Prostate gland (tissue), 2 donors: ENCODE results near the gene UVRAG. TPM values are rescaled to one million over a fixed set of nuclear protein-coding genes. Genes with fewer than 3 reads are reported as not detected.
A peak's percentile ranks its signal among the peaks of the same experiment; 100 is the strongest.

Experiments
- DNase-seq: peaks from one replicate; pipeline ENCODE4 v3.0.0-alpha.2; 2019; ENCODE audit warnings: low spot score
- H3K27ac ChIP-seq, 2 donors: fragments of 200-600 bp; sonication (generic); 2 replicates each; pipeline ENCODE4 v1.5.1; 2017 to 2019
- H3K27me3 ChIP-seq: fragments of 200-600 bp; sonication (generic); replicated peaks from 2 replicates; pipeline ENCODE4 v1.5.1; 2019; ENCODE audit not compliant: insufficient read depth
- H3K36me3 ChIP-seq, 2 donors: fragments of 200-600 bp; sonication (generic); 1 replicate in 1 of 2; 2 replicates in 1 of 2; pipeline versions ENCODE4 v1.5.1 to v1.8.1; 2017 to 2019
- H3K4me1 ChIP-seq: fragments of 200-600 bp; sonication (generic); replicated peaks from 2 replicates; pipeline ENCODE4 v1.5.1; 2019
- H3K4me3 ChIP-seq, 2 donors: fragments of 200-600 bp; sonication (generic); 2 replicates each; pipeline ENCODE4 v1.5.1; 2017 to 2019
- H3K9me3 ChIP-seq: fragments of 200-600 bp; sonication (generic); 2 replicates; pipeline ENCODE4 v1.5.1; 2017
- CTCF ChIP-seq, 4 experiments: fragments of 200-600 bp in 2 of 4; fragments of 450-650 bp in 2 of 4; sonication (generic) in 2 of 4; IDR thresholded peaks; 1 replicate in 3 of 4; 2 replicates in 1 of 4; pipeline ENCODE4 v1.5.1; 2016 to 2019; ENCODE audit warnings: antibody characterized with exemption in 4 of 4, mild to moderate bottlenecking in 2 of 4, moderate library complexity in 2 of 4
- POLR2A ChIP-seq: fragments of 450-650 bp; IDR thresholded peaks from one replicate; pipeline ENCODE4 v1.6.1; 2016; ENCODE audit warnings: antibody characterized with exemption, mild to moderate bottlenecking
- POLR2AphosphoS5 ChIP-seq: sonication (generic); formaldehyde crosslinking; IDR thresholded peaks from one replicate; pipeline ENCODE4 v1.6.1; 2017; ENCODE audit warnings: antibody characterized with exemption
- WGBS: methylation state at CpG from one replicate; pipeline ENCODE4 v1.1.5; 2018; 5-methylcytosine and 5-hydroxymethylcytosine counted together
- intact Hi-C: fragments of 100-400 bp; cut with DNase I; formaldehyde crosslinking; loops from one replicate; pipeline ENCODE4 v1.14.2; 2022
- total RNA-seq, 2 donors: library from RNA; depleted of rRNA; stranded (reverse); fragments of >200 nt; gene quantifications; one replicate each; pipeline ENCODE4 v1.1.0, GENCODE V29; 2016

Gene UVRAG
- total RNA-seq, 2 donors from 2014 or later: 13.9 to 25.2 TPM

GRCh38 chr11:75858613-75859012 lies 43.6 kb downstream of the UVRAG start:
- intact Hi-C loops: no loop called here
- no peak for DNase-seq
- no peaks in the 10 kb centered on the region for H3K9me3 ChIP-seq
- H3K27ac ChIP-seq: no peak overlapping the region
- no peak overlapping the region for H3K4me3 ChIP-seq
- TF ChIP-seq POLR2A: no peak
- no peak for TF ChIP-seq POLR2AphosphoS5
- no peak for TF ChIP-seq CTCF (IDR thresholded peaks at IDR 0.05)
- H3K36me3 ChIP-seq: no peaks in the 10 kb centered on the region
- H3K27me3 ChIP-seq: no peaks in the 10 kb centered on the region
- no peaks in the 10 kb centered on the region for H3K4me1 ChIP-seq
- 64% methylated on average over 3 of the region's 3 CpGs for WGBS

- intact Hi-C loops: no loop called here
- no peak for TF ChIP-seq POLR2AphosphoS5
- TF ChIP-seq POLR2A: no peak
- TF ChIP-seq CTCF (IDR thresholded peaks at IDR 0.05): no peak
- no peaks in the 10 kb centered on the region for H3K27me3 ChIP-seq
These were observed 44.6 kb downstream of the UVRAG start for GRCh38 chr11:75859614-75860013.

GRCh38 chr11:75862437-75862836 lies 47.4 kb downstream of the UVRAG start:
- H3K27ac ChIP-seq: no peak overlapping the region
- TF ChIP-seq POLR2AphosphoS5: no peak
- no peak for TF ChIP-seq POLR2A
- no peak for TF ChIP-seq CTCF (IDR thresholded peaks at IDR 0.05)
- intact Hi-C loops: no loop called here

More at GRCh38 chr11:75859614-75860013, 44.6 kb downstream of the UVRAG start:
- Histone ChIP-seq H3K27ac (no peak overlapping the region), H3K36me3 (no peaks in the 10 kb centered on the region), H3K4me1 (no peaks in the 10 kb centered on the region), H3K9me3 (no peaks in the 10 kb centered on the region), H3K4me3 (no peak overlapping the region)
- 96% methylated on average over 2 of the region's 2 CpGs for WGBS
- DNase-seq: no peak

GRCh38 chr11:75867778-75868374 lies 52.9 kb downstream of the UVRAG start:
- no peaks in the 10 kb centered on the region for H3K9me3 ChIP-seq
- intact Hi-C loops: loop anchor here (2.0 to 5.0 kb wide), 2 partner anchors 65 to 321 kb away; no protein-coding TSS in a partner anchor
- H3K27me3 ChIP-seq: no peaks in the 10 kb centered on the region
- no peaks in the 10 kb centered on the region for H3K36me3 ChIP-seq
- WGBS: 36% methylated on average over 6 of the region's 6 CpGs
- peak; percentile 69 to 95 (median 86) for TF ChIP-seq CTCF (IDR thresholded peaks at IDR 0.05)
- TF ChIP-seq POLR2AphosphoS5: no peak
- peaks cover 8% of the 10 kb centered on the region for H3K4me1 ChIP-seq
- H3K27ac ChIP-seq: no peak overlapping the region
- H3K4me3 ChIP-seq: no peak overlapping the region
- peak; percentile 53 for DNase-seq

More at GRCh38 chr11:75862437-75862836, 47.4 kb downstream of the UVRAG start:
- Histone ChIP-seq H3K4me3 (no peak overlapping the region), H3K4me1 (no peaks in the 10 kb centered on the region), H3K36me3 (no peaks in the 10 kb centered on the region), H3K27me3 (no peaks in the 10 kb centered on the region), H3K9me3 (no peaks in the 10 kb centered on the region)
- WGBS: 91% methylated on average over 2 of the region's 2 CpGs
- DNase-seq: no peak

GRCh38 chr11:75868990-75869389 lies 54.0 kb downstream of the UVRAG start:
- intact Hi-C loops: loop anchor here (2.0 to 5.0 kb wide), 2 partner anchors 66 to 322 kb away; no protein-coding TSS in a partner anchor
- no peak for TF ChIP-seq POLR2AphosphoS5
- no peak for TF ChIP-seq CTCF (IDR thresholded peaks at IDR 0.05)
- TF ChIP-seq POLR2A: no peak
- DNase-seq: no peak

More at GRCh38 chr11:75868990-75869389, 54.0 kb downstream of the UVRAG start:
- no peaks in the 10 kb centered on the region for H3K27me3 ChIP-seq
- no peaks in the 10 kb centered on the region for H3K9me3 ChIP-seq
- no peak overlapping the region for H3K27ac ChIP-seq
- H3K4me1 ChIP-seq: peaks cover 8% of the 10 kb centered on the region
- 26% methylated on average over 1 of the region's 1 CpG for WGBS
- H3K36me3 ChIP-seq: no peaks in the 10 kb centered on the region
- H3K4me3 ChIP-seq: no peak overlapping the region
